H1 (cell line): ENCODE data around the gene WDR26. TPM values are rescaled to one million over a fixed set of nuclear protein-coding genes. Genes with fewer than 3 reads are reported as not detected.

Experiments used
- ATF2 ChIP-seq: IDR thresholded peaks from 2 replicates; pipeline ENCODE4 v1.6.1; 2012; ENCODE audit warnings: low read length, inconsistent platforms
- EGR1 ChIP-seq: IDR thresholded peaks from 2 replicates; pipeline ENCODE4 v1.6.1; 2011; ENCODE audit warnings: low read depth, low read length, borderline replicate concordance
- PHF8 ChIP-seq: fragments of 200-600 bp; sonication (generic); conservative IDR thresholded peaks from 2 replicates; pipeline ENCODE4 v1.7.1; 2012; ENCODE audit warnings: low read depth, mild to moderate bottlenecking, inconsistent platforms, low read length, moderate library complexity
- SIN3A ChIP-seq, 2 experiments: IDR thresholded peaks in 1 of 2; conservative IDR thresholded peaks in 1 of 2; 2 replicates each; pipeline ENCODE4 v1.6.1; 2011 to 2012; ENCODE audit warnings: low read length in 2 of 2, improper control_type of control experiment in 1 of 2, low read depth in 1 of 2, mild to moderate bottlenecking in 1 of 2
- polyA plus RNA-seq, 7 experiments: library from polyadenylated mRNA; depleted of rRNA in 3 of 7; stranded (reverse) in 5 of 7; unstranded in 2 of 7; fragments of >200 nt in 5 of 7; fragments of 200-250 nt in 2 of 7; gene quantifications; 1 replicate in 5 of 7; 2 replicates in 1 of 7; 4 replicates in 1 of 7; pipeline versions ENCODE4 v1.2.1 to v1.2.3, GENCODE V29; 2011 to 2013; ENCODE audit warnings: missing spikeins in 2 of 7, mixed read lengths in 2 of 7
- total RNA-seq: library from RNA; stranded (reverse); fragmentation: NEBNext Ultra II Directional; extraction: Animal tissue kit (Norgen Biotek cat#: 25700); gene quantifications from 2 replicates; pipeline ENCODE4 v1.2.1, GENCODE V29; 2021

Gene WDR26
- total and polyA plus RNA-seq, 2 of the 8 experiments (the other 6 are each of a cell fraction or from before 2014, with no cell fraction given): 18.0 to 72.5 TPM

DNA sequence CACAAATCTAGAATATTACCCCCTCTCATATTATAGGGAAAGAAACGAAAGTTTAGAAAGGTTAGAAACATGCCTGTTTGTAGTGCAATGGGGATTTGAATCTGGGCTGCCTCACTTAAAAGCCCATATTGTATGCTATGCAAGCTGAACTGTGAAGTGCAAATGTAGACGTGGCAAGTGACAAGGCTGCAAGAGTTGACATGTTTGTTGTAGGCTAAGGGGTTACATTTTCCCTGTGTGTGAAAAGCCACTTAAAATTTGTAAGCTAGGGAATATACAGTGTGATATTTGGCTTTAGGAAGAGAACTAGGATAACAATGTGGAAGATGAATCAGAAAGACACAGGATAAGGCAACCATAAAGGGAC, 29.0 kb downstream of the WDR26 start (continued):
- TF ChIP-seq ATF2 (no peak), EGR1 (no peak), PHF8 (no peak), SIN3A (conservative IDR thresholded peaks at IDR 0.05 in 1 of 2, IDR thresholded peaks at IDR 0.05 in 1 of 2; ENCODE audit: low read depth in 1 of 2, low read length in 2 of 2) (no peak)
